ENCODE results near the gene GATA2. TPM values are rescaled to one million over a fixed set of nuclear protein-coding genes. Genes with fewer than 3 reads are reported as not detected.

The GATA2 gene
- total RNA-seq, 2 experiments from 2014 or later = 0.16 to 0.17 TPM

DNA sequence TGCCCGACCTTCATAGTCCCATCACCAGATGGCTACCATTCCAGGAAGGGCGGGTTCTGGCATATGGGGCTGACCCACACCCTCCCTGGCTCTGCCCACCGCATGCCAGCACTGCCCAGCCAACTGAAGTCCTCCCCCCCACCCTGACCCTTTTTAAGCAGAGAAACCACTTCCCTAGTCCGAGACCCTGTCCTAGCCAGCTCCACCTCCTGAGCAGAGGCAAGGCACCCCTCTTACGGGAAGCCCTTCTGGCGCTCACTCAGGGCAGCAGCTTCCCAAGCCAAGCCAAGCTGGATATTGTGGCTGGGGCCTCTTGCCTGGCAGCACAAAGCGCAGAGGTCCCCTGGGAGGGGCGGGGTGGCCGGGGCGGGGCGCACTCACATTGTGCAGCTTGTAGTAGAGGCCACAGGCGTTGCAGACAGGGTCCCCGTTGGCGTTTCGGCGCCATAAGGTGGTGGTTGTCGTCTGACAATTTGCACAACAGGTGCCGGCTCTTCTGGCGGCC, 11.5 kb downstream of the GATA2 start:
- intact Hi-C loops (cut with DNase I, micrococcal nuclease) = no loop called here
- no peaks in the 10 kb centered on the region for H3K9me3 Mint-ChIP-seq
- H3K36me3 ChIP-seq (ENCODE audit: insufficient read depth, low read length) = no peaks in the 10 kb centered on the region
- H3K4me1 Mint-ChIP-seq (ENCODE audit: low read depth) = peaks cover 20% of the 10 kb centered on the region
- DNase-seq (no peak), ATAC-seq (ENCODE audit: poor library complexity) (no peak)
- POLR2A ChIA-PET = no interaction called here
- no peak overlapping the region for H3K4me3 ChIP-seq (ENCODE audit: low read length)
- H3K27ac ChIP-seq (ENCODE audit: low read depth in 1 of 2, low read length in 2 of 2) = no peak overlapping the region
- peaks cover 0 to 10% of the 10 kb centered on the region in 2 experiments for H3K9me3 ChIP-seq (ENCODE audit: control insufficient read depth in 1 of 2, insufficient read depth in 1 of 2, low read length in 2 of 2)
- TF ChIP-seq, protein P1, sequence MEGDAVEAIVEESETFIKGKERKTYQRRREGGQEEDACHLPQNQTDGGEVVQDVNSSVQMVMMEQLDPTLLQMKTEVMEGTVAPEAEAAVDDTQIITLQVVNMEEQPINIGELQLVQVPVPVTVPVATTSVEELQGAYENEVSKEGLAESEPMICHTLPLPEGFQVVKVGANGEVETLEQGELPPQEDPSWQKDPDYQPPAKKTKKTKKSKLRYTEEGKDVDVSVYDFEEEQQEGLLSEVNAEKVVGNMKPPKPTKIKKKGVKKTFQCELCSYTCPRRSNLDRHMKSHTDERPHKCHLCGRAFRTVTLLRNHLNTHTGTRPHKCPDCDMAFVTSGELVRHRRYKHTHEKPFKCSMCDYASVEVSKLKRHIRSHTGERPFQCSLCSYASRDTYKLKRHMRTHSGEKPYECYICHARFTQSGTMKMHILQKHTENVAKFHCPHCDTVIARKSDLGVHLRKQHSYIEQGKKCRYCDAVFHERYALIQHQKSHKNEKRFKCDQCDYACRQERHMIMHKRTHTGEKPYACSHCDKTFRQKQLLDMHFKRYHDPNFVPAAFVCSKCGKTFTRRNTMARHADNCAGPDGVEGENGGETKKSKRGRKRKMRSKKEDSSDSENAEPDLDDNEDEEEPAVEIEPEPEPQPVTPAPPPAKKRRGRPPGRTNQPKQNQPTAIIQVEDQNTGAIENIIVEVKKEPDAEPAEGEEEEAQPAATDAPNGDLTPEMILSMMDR (IDR thresholded peaks at IDR 0.05) = no peak
- H3K27me3 Mint-ChIP-seq = peaks cover 96% of the 10 kb centered on the region
- no peaks in the 10 kb centered on the region for H3K36me3 Mint-ChIP-seq (ENCODE audit: low read depth)
- CTCF ChIA-PET = no interaction called here
- peaks cover 13% of the 10 kb centered on the region for H3K4me1 ChIP-seq (ENCODE audit: insufficient read depth, low read length)
- no peak overlapping the region for H3K4me3 Mint-ChIP-seq
- H3K27me3 ChIP-seq (ENCODE audit: control insufficient read depth in 1 of 2, insufficient read depth in 2 of 2, low read length in 2 of 2) = peaks cover 61% of the 10 kb centered on the region in 2 experiments
- H3K27ac Mint-ChIP-seq = no peak overlapping the region

DNA sequence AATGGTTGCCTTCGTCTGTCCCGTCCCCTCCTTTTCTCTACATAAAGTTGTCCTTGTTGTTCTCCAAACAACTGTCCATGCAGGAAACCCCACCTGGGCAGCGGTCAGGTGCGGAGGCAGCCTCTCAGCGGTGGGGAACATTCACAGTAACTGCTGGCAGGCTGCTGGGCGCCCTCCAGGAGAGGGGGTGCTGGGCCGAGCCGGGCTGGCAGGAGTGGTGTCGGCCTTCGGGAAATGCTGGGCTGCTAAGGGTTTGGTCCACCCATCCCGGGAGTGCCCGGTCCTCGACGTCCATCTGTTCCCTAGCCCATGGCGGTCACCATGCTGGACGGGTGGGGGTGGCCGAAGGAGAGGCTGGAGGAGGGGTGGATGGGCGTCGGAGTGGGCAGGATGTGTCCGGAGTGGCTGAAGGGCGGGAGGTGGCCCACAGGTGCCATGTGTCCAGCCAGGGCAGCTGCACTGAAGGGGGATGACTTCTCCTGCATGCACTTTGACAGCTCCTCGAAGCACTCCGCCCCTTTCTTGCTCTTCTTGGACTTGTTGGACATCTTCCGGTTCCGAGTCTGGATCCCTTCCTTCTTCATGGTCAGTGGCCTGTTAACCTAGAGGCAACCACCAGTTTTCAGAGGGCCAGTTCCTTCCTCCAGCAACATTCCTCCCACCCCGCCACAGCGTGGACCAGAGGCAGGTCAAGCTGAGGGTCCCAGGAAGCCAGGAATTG, 12.1 kb downstream of the GATA2 start:
- H3K27me3 ChIP-seq (ENCODE audit: control insufficient read depth in 1 of 2, insufficient read depth in 2 of 2, low read length in 2 of 2) = peaks cover 54 to 55% of the 10 kb centered on the region in 2 experiments
- peaks cover 15% of the 10 kb centered on the region for H3K4me1 Mint-ChIP-seq (ENCODE audit: low read depth)
- intact Hi-C loops (cut with DNase I, micrococcal nuclease) = no loop called here
- ChIA-PET POLR2A (no interaction called here), CTCF (no interaction called here)
- H3K4me3 ChIP-seq (ENCODE audit: low read length) = no peak overlapping the region
- peaks cover 0 to 6% of the 10 kb centered on the region in 2 experiments for H3K9me3 ChIP-seq (ENCODE audit: control insufficient read depth in 1 of 2, insufficient read depth in 1 of 2, low read length in 2 of 2)
- H3K9me3 Mint-ChIP-seq = no peaks in the 10 kb centered on the region
- TF ChIP-seq, protein P1 (IDR thresholded peaks at IDR 0.05) = no peak
- no peak overlapping the region for H3K27ac Mint-ChIP-seq
- no peak overlapping the region for H3K4me3 Mint-ChIP-seq
- H3K27me3 Mint-ChIP-seq = peaks cover 90% of the 10 kb centered on the region
- no peak for DNase-seq
- H3K27ac ChIP-seq (ENCODE audit: low read depth in 1 of 2, low read length in 2 of 2) = no peak overlapping the region
- peaks cover 11% of the 10 kb centered on the region for H3K4me1 ChIP-seq (ENCODE audit: insufficient read depth, low read length)
- H3K36me3 Mint-ChIP-seq (ENCODE audit: low read depth) = no peaks in the 10 kb centered on the region
- no peak for ATAC-seq (ENCODE audit: poor library complexity)
- H3K36me3 ChIP-seq (ENCODE audit: insufficient read depth, low read length) = no peaks in the 10 kb centered on the region

DNA sequence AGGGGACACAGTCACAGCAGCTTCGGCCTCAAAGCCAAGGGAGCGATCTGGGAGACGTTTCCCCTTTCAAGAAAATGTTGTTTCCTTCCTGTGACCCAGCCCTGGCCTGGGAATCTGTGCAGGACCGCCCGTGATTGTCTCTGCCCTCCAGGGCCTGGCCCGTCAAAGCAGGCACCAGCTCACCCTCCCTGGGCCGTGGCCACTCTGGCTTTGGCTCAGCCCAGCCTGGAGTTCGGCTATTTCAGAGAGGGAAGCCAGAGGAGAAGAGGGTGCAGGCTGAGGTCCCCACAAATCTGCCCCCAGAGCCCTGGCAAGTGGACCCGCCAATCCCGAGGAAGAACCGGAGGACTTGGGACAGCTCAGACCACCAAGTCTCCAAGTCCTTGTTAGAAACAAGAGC, 12.7 kb downstream of the GATA2 start:
- DNase-seq (no peak), ATAC-seq (ENCODE audit: poor library complexity) (no peak)
- Histone ChIP-seq H3K27ac (ENCODE audit: low read depth in 1 of 2, low read length in 2 of 2) (no peak overlapping the region), H3K27me3 (ENCODE audit: control insufficient read depth in 1 of 2, insufficient read depth in 2 of 2, low read length in 2 of 2) (peaks cover 48 to 49% of the 10 kb centered on the region in 2 experiments), H3K36me3 (ENCODE audit: insufficient read depth, low read length) (no peaks in the 10 kb centered on the region), H3K4me1 (ENCODE audit: insufficient read depth, low read length) (peaks cover 11% of the 10 kb centered on the region), H3K4me3 (ENCODE audit: low read length) (no peak overlapping the region), H3K9me3 (ENCODE audit: control insufficient read depth in 1 of 2, insufficient read depth in 1 of 2, low read length in 2 of 2) (peaks cover 0 to 3% of the 10 kb centered on the region in 2 experiments)
- POLR2A ChIA-PET = no interaction called here
- intact Hi-C loops (cut with DNase I, micrococcal nuclease) = no loop called here
- Mint-ChIP-seq H3K9me3 (no peaks in the 10 kb centered on the region), H3K27ac (no peak overlapping the region), H3K27me3 (peaks cover 84% of the 10 kb centered on the region), H3K36me3 (ENCODE audit: low read depth) (no peaks in the 10 kb centered on the region), H3K4me3 (no peak overlapping the region), H3K4me1 (ENCODE audit: low read depth) (peaks cover 15% of the 10 kb centered on the region)
- TF ChIP-seq, protein P1 (IDR thresholded peaks at IDR 0.05) = no peak
- CTCF ChIA-PET = no interaction called here

All from CD4-positive, alpha-beta T cell (primary cell).